T47D (cell line): ENCODE measurements around the gene KCTD3.

Experiments
- DNase-seq, 2 experiments: peaks; one replicate each; pipeline versions ENCODE4 v3.0.0 to v3.0.0-alpha.2; 2011 to 2012; ENCODE audit warnings: low read depth in 1 of 2, low spot score in 1 of 2
- JUND ChIP-seq: IDR thresholded peaks from 2 replicates; pipeline ENCODE4 v1.6.1; 2012; ENCODE audit warnings: low read depth
- in situ Hi-C: cut with HindIII; loops from 2 replicates; pipeline ENCODE4 v1.10.0; 2016; ENCODE audit warnings: low sequenced_read_pairs, low pct_unique_long_range_greater_than_20kb

KCTD3 gene

GRCh38 chr1:215631040-215631439 is 63.9 kb downstream of the KCTD3 start:
- TF ChIP-seq JUND = no peak
- DNase-seq = no peak
- in situ Hi-C loops = no loop called here

- in situ Hi-C loops = no loop called here
- no peak for TF ChIP-seq JUND
- peak in 1 of 2 experiments; percentile 74 for DNase-seq
These were observed 64.4 kb downstream of the KCTD3 start for GRCh38 chr1:215631489-215631888.

- no peak for DNase-seq
- TF ChIP-seq JUND = no peak
- in situ Hi-C loops = no loop called here
These were observed 68.7 kb downstream of the KCTD3 start for GRCh38 chr1:215635827-215636226.

GRCh38 chr1:215636258-215636965 is 69.3 kb downstream of the KCTD3 start:
- DNase-seq = no peak
- in situ Hi-C loops = no loop called here
- TF ChIP-seq JUND = no peak

GRCh38 chr1:215637041-215637573 is 70.0 kb downstream of the KCTD3 start:
- TF ChIP-seq JUND = no peak
- peak in 1 of 2 experiments; percentile 76 for DNase-seq
- in situ Hi-C loops = no loop called here

- in situ Hi-C loops = no loop called here
- TF ChIP-seq JUND = no peak
- DNase-seq = no peak
These were observed 73.5 kb downstream of the KCTD3 start for GRCh38 chr1:215640429-215641148.

- no peak for DNase-seq
- in situ Hi-C loops = no loop called here
- TF ChIP-seq JUND = no peak
These were observed 76.7 kb downstream of the KCTD3 start for GRCh38 chr1:215643592-215644321.

GRCh38 chr1:215645182-215645581 is 78.1 kb downstream of the KCTD3 start:
- in situ Hi-C loops = no loop called here
- no peak for DNase-seq
- TF ChIP-seq JUND = no peak

GRCh38 chr1:215645861-215646260 is 78.8 kb downstream of the KCTD3 start:
- TF ChIP-seq JUND = no peak
- no peak for DNase-seq
- in situ Hi-C loops = no loop called here

- TF ChIP-seq JUND = no peak
- in situ Hi-C loops = no loop called here
- DNase-seq = no peak
These were observed 80.6 kb downstream of the KCTD3 start for GRCh38 chr1:215647738-215648137.

GRCh38 chr1:215648957-215649356 is 81.9 kb downstream of the KCTD3 start:
- DNase-seq = no peak
- in situ Hi-C loops = no loop called here
- no peak for TF ChIP-seq JUND

- DNase-seq = no peak
- in situ Hi-C loops = no loop called here
- no peak for TF ChIP-seq JUND
These were observed 83.5 kb downstream of the KCTD3 start for GRCh38 chr1:215650446-215651149.

- in situ Hi-C loops = no loop called here
These were observed 84.8 kb downstream of the KCTD3 start for GRCh38 chr1:215651867-215652266.

More at GRCh38 chr1:215651867-215652266, 84.8 kb downstream of the KCTD3 start:
- no peak for TF ChIP-seq JUND
- no peak for DNase-seq
